ENCODE data around the gene EPAS1.

Gene EPAS1

DNA sequence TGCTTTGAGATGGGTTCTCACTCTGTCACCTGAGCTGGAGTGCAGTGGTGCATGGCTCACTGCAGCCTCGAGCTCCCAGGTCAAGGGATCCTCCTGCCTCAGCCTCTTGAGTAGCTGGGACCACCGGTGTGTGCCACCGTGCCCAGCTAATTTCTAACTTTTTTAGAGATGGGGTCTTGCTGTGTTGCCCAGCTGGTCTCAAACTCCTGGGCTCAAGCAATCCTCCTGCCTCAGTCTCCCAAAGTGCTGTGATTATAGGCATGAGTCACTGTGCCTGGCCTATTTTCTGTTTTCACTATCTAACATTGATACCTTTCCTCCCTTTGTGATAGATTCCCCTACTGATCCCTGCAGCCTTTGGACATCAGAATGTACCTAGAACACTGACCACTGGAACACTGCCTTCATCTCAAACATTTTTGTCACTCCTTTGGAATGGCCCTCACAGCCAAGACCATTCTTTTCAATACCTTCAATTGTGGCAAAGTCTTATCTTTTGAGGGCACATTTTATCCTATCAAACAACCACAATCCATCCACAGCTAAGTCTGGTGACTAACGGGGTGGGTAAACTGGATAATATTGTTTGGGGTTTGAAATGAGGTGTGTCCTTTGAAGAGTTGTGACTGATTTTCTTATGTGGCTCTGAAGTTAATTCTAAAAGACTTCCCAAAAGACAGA, 43.7 kb downstream of the EPAS1 start:
- DNase-seq: peak; percentile 92

DNA sequence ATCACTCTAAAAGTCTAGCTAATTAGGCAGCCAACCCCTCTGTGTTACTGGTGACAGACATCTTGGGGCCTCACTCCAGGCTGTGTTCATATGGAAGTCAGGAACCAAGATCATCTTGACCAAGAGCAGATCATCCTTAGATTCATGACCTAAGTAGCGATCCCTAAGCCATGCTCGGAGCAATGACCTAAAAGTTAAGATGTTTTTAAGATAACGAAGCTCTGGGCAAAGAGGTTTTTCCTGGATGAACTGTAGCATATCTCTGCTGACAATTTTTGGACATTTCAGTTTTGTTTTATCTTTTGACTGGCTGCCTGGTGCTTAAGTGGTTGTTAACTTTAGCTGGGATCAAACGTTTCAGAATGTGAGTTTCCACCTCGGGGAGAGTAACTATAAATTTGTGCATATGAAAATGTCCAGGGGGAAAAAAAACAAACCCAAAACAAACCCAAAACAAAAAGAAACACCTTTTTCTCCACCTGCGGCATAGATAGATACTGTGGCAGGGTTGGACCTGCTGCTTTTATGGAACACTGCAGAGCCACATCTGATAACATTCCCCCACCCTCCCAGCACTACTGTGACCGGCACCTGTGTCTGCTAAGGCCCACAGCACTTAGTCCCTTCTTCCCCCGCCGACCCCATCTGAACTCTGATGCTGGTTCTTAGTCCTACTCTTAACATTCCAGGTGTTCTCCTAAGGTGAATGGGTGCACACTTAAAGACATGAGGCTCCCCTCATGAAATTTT, 45.5 kb downstream of the EPAS1 start:
- no peak for DNase-seq

DNA sequence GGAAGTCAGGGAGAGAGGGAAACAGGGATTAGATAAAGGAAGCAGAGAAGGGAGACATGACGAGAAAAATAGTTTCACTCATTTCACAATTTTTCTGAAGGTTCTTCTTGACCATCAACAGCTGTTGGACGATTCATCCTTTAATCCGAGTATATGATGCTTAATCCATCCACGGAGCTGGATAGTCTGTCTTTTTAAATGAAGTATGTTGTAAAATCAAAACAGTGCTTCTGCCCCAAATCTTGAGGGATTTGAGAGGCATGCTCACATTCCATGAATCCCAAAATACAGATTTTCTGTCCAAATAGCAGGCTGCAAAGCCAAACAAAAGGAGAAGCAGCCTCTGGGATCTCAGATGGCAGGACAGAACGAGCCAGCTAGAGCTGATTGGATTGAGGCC, 47.5 kb downstream of the EPAS1 start:
- DNase-seq: no peak

DNA sequence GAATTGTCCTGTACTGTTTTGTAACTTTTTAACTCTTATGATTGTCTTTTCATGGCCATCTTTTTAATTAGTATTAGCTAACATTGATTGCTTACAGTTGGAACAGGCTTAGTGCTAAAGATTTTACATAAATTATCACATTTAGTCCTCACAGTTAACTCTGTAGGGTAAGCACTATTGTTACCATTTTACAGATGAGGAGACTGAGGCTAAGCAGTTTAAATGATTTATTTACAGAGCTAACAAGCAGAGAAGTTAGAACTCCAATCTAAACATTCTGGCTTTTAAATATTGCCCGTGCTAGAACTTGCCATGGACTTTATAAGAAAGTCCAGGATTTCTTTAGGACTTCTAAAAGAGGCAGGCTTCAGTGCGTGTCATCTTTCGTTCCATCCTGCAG, 48.6 kb downstream of the EPAS1 start:
- no peak for DNase-seq

DNA sequence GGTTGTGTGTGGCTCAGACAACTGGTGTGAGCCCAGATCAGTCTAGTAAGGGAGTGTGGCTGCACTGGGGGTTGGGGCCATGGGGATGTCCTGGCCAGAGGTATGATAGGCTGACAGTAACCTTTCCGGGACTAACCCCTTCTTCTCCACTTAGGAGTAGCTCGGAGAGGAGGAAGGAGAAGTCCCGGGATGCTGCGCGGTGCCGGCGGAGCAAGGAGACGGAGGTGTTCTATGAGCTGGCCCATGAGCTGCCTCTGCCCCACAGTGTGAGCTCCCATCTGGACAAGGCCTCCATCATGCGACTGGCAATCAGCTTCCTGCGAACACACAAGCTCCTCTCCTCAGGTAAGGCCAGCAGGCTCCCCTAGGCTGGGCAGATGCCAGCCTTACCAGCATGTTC, 49.5 kb downstream of the EPAS1 start:
- no peak for DNase-seq

DNA sequence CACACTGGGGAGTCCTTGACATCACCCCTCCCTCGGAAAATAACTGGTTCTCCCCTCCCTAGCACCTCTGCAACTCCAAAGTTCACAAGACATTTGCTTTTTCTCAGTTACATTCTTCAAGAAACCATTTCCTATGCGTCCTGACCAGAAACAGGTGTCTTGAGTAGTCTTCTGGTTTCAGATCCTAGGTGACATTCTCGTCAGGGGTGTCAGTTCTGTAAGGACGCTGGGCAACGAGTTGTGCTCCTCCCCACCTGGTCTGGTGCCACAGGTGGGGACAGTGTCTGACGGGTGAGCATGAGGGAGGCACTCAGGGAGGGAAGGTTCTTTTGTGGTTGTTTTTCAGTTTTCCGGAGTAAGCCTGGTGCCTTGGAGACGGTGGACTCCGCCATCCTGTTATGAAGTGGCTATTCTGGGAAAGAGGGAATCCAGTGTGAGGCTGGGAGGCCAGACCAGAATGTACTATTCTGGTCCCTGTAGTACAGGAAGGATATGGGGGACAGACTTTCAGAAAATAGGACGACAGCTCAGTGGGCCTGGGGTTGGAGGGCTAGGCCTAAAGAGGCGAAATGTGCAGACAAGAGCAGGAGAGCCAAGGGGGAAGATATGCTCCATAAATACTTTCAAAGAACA, 50.6 kb downstream of the EPAS1 start:
- DNase-seq: no peak

DNA sequence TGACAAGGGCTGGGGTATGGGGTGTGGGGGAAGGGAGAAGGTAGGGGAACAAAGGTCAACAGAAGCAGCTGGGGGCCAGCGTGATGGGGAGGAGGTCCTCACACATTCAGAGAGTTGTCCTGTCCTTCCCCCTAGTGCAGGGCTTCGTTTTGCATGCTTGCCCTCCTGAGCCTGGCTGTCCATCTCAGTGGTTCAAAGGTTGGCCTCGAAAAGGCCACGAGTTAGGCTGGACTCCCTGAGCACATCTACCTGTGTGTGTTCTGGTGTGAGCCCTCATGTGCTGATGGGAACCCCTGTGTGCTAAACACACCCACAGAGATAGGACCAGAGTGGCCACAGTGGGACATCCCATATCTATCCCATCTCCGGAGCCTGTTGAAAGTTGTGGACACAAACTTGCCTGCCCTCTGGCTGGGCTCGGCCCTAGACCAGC, 51.9 kb downstream of the EPAS1 start:
- DNase-seq: no peak

DNA sequence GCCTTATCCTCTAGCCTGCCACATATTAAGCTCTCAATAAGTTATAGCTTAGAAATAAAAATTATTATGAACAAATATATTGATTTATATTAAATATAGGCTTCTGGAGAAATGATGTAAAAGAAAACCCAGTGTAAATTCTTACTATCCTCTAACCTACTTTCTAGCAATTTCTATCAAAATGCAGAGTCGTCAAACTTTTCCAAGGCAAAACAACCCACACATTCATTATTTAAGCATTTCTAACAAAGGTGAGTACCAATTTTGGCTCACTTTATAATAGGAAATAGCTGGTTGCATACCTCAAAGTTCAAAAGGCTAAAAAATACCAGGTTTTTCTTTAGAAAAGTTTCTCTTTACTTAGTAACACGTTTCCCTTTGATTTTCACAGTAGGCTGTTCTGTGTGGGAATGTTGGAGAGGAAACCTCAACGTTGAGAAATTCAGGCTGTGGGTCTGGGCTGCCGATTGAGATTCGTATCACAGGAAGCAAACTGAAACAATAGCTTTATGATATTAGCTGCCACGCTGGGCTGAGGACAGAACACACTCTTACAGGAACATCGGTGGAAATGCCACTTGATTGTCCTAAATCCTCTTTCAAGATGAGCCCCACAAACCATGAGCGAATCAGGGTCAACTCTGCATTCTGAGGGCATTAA, 53.0 kb downstream of the EPAS1 start:
- DNase-seq: no peak

DNA sequence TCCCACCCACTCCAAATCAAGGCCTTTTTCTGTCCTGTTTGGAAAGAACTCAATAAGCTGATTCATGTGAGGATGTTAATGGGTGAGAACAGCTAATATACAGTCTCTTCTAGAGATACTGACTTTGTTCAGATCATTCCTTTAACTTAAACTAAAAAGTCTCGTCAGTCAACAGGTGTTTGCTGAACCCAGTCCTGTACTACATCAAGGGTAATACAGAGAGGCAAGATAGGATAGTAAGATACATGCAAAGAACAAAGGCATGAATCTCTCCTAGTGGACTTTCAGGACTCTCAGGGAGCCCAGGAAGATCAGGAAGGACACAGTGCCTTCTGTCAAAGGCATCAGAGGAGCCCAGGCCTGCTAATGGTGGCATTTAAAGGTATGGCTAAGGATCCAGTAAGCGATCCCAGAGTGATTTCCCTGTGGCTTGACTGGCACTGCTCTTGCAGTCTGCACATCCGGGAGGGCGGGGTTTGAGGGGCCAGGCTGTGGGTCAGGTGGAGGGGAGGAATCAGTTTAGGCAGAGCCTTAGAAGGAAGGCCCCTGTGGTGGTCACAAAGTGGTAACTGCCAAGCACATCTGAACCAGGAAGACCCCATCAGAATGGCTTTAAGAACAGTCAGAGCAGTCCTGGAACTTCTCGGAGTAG, 54.0 kb downstream of the EPAS1 start:
- no peak for DNase-seq

DNA sequence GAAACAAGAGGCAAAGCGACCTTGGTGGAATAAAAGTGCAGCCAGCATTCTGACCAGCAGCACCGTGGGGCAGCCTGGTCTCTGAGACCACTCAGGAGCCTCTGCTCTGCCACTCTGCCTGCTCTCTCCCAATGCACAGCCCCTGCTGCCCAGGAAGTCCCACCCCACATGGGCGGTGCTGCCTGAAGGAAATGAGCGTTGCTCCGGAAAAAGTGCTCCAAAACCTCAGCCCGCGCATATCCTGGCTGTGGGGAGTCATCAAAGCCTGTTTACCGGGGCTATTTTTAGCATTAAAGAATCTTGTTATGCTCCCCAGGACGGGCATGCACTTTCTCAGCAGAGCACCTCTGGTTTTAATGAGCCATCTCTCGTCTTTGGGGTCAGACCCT, 54.5 kb downstream of the EPAS1 start:
- DNase-seq: no peak

DNA sequence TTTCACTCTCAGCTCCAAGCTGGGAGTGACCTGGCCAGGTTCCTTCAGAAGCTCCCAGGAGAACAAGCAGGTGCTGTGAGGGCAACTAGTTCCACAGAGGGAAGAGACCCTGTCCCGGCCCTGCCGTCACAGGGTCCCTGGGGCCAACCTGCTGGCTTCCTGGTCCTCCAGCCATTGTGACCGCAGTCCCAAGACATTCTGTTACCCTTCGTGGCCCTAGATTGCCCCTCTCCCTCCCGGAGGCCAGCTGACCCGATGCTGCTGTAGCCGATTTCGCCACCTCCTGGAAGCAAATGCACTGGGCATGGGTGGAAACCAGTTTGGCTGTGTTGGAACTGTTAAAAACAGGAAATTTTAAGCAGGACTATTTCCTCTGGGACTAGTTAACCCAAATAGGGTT, 55.4 kb downstream of the EPAS1 start:
- DNase-seq: no peak

DNA sequence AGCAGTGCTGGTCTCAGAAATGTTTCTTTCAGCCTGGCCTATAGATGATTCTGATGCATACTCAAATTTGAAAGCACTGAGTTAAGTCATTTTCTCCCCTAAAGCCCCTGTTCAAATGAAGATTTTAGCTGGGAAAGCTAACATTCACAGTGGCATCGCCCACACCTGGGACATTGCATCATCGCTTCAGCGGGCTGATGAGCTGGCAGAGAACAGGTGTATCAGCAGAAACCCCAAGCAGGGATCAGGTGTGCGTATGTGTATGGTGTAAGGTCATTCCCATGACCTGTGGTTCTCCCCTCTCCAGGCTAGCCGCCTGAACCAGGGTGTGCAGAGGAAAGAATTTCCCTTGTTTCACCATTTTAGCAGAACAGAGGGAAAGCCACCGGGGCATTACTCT, 56.3 kb downstream of the EPAS1 start:
- DNase-seq: no peak

DNA sequence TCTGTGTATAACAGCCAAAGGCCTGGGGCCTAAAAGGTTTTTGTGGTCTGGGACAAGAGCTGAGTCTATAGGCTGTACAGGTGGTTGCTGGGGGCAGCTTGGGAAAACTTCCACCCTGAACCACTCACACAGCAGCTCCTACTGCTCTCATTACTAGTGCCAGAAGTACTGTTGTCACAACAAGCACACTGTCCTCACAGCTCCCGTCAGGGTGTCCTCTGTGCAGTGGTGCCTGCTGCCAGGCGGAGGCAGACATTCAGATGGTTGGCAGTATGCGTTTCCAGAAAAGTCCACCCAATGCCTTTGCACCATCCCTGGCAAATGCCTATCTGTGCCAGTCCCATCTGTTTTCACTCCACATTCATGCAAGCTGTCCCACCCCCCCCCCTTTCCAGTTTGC, 58.5 kb downstream of the EPAS1 start:
- DNase-seq: no peak

DNA sequence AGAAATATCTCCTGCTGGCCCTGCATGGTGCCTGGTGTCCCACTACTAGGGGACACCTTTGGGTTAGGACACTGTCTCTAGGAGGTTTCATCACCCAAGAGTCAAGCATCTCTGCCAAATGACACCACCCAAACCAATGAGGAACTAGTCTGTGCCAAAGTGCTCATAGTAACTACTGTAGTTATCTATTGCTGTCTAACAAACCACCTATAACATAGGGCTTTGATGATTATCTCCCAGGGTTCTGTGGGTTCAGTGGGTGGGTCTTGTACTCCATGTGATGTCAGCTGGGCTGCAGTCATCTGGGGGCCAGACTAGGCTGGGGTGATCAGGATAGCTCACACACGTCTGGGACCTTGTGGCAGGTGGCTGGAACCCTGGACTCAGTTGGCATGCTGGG, 59.8 kb downstream of the EPAS1 start:
- peak; percentile 25 for DNase-seq

DNA sequence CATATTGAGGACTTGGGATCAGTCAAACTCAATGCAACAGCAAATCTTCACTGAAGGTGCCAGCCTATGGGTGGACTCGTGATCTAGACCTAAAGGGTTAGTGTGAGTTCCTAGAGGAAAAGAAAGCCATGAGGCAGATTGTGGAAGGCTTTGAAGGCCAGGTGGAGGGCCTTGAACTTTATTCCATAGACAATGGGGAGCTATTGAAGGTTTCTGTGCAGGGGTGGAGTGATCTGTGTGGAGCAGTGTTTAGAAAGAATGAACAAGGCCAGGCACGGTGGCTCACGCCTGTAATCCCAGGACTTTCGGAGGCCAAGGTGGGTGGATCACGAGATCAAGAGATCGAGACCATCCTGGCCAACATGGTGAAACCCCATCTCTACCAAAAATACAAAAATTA, 61.5 kb downstream of the EPAS1 start:
- DNase-seq: no peak

DNA sequence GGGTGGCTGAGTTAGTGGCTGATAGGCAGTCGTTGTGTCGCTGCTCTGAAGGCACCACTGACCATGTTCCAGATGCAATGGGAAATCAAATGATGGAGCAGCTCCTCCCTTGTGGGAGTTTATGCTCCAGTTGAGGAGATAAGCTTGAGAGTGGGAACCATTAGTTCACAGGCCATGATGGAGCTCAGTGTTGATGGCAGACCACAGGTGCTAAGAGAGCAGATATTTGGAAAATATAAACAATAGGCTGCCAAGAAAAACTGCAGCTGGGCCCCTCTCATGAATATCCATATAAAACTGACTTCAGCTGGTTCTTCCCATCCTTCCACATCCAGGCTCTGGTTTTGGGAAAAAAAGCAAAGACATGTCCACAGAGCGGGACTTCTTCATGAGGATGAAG, 63.1 kb downstream of the EPAS1 start:
- DNase-seq: no peak

DNA sequence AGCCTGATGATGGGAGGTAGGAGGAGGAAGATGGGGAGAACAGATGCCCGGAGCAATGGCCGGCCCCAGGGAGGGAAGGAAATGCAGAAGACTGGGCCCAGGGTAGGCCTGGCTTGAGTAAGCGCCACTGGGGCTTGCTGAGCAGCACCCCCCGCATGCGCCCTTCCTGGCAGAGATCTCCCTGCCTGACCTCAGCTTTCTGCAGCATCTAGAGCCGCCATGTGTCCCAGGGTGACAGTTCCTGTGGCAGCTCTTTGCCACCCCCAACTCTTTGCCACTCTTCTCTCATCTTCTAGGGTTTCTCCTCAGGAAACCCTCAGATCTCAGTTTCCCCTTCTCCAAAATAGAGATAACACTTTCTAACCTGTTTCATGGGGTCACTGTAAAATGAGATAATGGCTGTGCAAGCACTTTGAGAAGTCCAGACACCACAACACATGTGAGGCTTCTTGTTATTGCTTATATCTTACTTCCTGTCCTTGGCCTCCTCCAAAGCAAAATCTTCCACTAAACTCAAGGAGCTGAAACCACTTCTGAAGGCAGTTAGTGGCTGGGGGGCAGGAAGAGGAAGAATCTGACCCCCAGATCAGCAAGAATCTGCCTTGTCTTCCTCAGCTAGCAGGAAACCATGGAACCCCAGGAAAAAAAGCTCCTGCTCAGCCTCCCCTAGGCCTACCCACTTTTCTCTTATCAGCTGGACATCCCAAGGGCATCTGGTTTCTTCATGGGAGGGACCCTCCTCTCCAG, 64.9 kb downstream of the EPAS1 start:
- no peak for DNase-seq

DNA sequence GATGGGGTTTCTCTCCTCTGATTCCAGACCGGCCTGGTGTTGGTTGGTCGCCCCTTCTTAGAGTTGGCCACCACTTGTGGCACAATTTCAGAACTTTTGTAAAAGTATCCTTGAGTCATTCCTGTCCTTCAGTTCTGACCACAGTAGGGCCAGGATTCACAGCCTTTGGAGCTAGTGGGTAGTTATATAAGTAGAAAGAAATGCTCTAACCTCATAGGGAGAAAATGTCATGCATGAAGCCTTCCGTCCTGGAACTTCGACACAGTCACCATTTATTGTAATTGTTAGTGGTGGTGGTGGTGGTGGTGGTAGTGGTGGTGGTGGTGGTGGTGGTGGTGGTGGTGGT, 65.4 kb downstream of the EPAS1 start:
- no peak for DNase-seq

DNA sequence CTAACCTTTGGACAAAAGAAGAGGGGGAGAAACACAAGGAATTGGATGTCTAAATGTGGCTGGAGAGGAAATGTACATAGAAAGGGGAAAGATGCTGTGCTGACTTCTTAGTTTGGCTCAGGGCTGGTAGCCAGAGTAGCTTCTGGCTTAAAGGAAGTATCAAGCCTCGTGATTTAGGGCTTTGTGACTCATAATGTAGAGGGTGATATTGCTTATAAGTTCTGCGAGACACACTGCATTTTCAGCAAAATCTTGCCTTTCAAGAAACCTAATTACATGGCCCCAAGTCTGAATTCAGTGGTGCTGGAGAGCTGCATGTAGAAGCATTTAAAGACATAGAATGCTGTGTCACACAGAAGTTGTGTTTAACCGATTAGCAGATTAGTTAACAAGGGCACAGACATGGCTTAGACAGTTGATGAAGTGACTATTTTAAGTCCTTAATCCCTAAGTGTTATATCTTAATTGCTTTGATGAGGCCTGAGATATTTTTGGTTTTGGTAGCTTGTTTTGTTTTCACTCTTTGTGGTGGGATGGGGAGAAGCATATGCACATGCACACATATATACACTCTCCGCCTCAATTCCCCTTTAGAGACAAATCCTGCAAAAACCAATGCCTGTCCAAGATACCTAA, 66.4 kb downstream of the EPAS1 start:
- DNase-seq: no peak

DNA sequence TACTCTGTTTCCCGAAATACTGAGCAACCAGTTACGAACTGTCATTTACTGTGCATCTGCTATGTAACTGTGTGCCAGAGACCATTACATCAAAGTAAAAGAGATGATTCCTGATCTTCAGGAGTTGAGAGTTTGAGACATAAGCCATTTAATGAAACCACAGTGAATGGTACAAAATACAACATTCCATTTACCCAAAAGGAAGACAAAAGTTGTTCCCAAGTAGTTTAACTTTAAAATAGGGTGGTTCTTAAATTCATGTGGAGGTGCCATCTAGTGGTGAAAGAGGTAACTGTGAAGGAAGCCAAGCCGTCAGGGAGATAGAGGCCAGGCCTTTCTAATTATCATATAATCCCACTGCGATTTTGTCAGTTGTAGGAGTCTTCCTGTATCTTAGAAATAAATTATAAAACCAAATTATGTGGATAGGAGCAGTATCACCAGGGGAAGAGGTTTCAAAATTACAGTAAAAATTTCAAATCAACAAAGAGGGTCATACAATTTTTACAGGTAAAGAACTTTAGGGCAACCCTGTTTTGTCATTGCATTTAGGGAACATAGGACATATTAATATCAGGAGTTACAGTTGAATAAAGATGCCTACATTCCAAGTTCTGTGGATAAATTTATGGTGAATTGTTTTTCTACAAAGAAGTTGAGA, 67.7 kb downstream of the EPAS1 start:
- peak; percentile 70 for DNase-seq

DNA sequence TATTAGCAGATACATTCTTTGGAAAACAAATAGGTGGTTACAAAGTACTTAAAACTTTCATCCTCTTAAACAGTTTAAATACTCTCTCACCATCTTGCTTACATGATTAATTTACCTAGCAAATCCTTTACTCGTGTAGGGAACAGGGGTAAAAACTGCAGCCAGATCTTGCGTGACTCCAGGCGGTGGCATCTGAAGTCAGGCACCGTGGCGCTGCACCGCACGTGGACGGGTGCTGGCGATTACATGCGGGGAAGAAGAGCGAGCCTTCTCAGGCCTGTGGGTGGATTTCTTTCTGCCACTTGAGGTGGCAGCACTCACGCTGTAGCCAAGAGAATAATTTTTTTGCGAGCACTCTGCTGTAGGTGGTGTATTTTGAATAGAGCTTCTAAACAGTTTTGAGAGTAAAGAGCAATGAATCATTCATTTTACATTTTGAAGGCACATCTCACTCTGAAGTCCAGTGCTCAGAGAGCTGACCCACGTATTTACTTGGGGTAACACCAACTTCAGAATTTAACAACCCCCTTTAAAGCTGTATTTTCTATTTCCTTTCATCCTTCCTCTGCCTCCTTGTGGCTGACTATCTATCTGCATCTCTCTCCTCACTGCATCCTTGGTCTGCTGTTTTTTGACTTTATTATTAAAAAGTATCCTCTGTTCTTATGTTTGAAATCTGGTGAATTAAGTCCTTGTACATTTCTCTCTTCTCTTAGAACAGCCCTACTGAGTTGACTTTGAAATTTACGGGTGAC, 68.9 kb downstream of the EPAS1 start:
- no peak for DNase-seq
